ENCODE measurements around the gene SNTG2. TPM values are rescaled to one million over a fixed set of nuclear protein-coding genes. Genes with fewer than 3 reads are reported as not detected.

SNTG2 gene
- total RNA-seq, 1 experiment from 2014 or later = 20.5 TPM

- TF ChIP-seq NR3C1 (CRISPR knock-in tag; conservative IDR thresholded peaks at IDR 0.05; ENCODE audit: low read depth) (no peak), PRRX2 (CRISPR knock-in tag; IDR thresholded peaks at IDR 0.05) (no peak), OVOL2 (CRISPR knock-in tag; IDR thresholded peaks at IDR 0.05; ENCODE audit: borderline replicate concordance) (no peak), KAT7 (CRISPR knock-in tag; IDR thresholded peaks at IDR 0.05; ENCODE audit: borderline replicate concordance) (no peak), NR1H2 (CRISPR knock-in tag; IDR thresholded peaks at IDR 0.05) (no peak), ZNF317 (CRISPR knock-in tag; IDR thresholded peaks at IDR 0.05; ENCODE audit: borderline replicate concordance, low read depth) (no peak), ZNF232 (CRISPR knock-in tag; IDR thresholded peaks at IDR 0.05) (no peak)
- TF ChIP-seq, protein P1, sequence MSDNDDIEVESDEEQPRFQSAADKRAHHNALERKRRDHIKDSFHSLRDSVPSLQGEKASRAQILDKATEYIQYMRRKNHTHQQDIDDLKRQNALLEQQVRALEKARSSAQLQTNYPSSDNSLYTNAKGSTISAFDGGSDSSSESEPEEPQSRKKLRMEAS (CRISPR knock-in tag; IDR thresholded peaks at IDR 0.05) = no peak
Measured at GRCh38 chr2:1310202-1310601, 359.6 kb downstream of the SNTG2 start (continued).

GRCh38 chr2:1310866-1311265 lies 360.2 kb downstream of the SNTG2 start:
- TF ChIP-seq, protein P2, sequence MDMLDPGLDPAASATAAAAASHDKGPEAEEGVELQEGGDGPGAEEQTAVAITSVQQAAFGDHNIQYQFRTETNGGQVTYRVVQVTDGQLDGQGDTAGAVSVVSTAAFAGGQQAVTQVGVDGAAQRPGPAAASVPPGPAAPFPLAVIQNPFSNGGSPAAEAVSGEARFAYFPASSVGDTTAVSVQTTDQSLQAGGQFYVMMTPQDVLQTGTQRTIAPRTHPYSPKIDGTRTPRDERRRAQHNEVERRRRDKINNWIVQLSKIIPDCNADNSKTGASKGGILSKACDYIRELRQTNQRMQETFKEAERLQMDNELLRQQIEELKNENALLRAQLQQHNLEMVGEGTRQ (CRISPR knock-in tag; IDR thresholded peaks at IDR 0.05) = no peak
- TF ChIP-seq, protein P3, sequence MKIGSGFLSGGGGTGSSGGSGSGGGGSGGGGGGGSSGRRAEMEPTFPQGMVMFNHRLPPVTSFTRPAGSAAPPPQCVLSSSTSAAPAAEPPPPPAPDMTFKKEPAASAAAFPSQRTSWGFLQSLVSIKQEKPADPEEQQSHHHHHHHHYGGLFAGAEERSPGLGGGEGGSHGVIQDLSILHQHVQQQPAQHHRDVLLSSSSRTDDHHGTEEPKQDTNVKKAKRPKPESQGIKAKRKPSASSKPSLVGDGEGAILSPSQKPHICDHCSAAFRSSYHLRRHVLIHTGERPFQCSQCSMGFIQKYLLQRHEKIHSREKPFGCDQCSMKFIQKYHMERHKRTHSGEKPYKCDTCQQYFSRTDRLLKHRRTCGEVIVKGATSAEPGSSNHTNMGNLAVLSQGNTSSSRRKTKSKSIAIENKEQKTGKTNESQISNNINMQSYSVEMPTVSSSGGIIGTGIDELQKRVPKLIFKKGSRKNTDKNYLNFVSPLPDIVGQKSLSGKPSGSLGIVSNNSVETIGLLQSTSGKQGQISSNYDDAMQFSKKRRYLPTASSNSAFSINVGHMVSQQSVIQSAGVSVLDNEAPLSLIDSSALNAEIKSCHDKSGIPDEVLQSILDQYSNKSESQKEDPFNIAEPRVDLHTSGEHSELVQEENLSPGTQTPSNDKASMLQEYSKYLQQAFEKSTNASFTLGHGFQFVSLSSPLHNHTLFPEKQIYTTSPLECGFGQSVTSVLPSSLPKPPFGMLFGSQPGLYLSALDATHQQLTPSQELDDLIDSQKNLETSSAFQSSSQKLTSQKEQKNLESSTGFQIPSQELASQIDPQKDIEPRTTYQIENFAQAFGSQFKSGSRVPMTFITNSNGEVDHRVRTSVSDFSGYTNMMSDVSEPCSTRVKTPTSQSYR (CRISPR knock-in tag; IDR thresholded peaks at IDR 0.05) = no peak
- TF ChIP-seq E2F1 (CRISPR knock-in tag; IDR thresholded peaks at IDR 0.05) (no peak), KAT7 (CRISPR knock-in tag; IDR thresholded peaks at IDR 0.05; ENCODE audit: borderline replicate concordance) (no peak), GTF2I (CRISPR knock-in tag; conservative IDR thresholded peaks at IDR 0.05) (no peak), ZNF263 (CRISPR knock-in tag; IDR thresholded peaks at IDR 0.05; ENCODE audit: low read depth) (no peak)
- TF ChIP-seq, protein P4, sequence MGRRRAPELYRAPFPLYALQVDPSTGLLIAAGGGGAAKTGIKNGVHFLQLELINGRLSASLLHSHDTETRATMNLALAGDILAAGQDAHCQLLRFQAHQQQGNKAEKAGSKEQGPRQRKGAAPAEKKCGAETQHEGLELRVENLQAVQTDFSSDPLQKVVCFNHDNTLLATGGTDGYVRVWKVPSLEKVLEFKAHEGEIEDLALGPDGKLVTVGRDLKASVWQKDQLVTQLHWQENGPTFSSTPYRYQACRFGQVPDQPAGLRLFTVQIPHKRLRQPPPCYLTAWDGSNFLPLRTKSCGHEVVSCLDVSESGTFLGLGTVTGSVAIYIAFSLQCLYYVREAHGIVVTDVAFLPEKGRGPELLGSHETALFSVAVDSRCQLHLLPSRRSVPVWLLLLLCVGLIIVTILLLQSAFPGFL (CRISPR knock-in tag; IDR thresholded peaks at IDR 0.05; ENCODE audit: borderline replicate concordance) = no peak
- no peak overlapping the region for H3K4me3 Mint-ChIP-seq

GRCh38 chr2:1313240-1313924 lies 362.7 kb downstream of the SNTG2 start:
- Mint-ChIP-seq H3K4me1 (peaks cover 21% of the 10 kb centered on the region), H3K27ac (no peak overlapping the region), H3K4me3 (no peak overlapping the region), H3K9me3 (peaks cover 9% of the 10 kb centered on the region), H3K27me3 (ENCODE audit: low read depth) (no peaks in the 10 kb centered on the region), H3K36me3 (peaks cover 6% of the 10 kb centered on the region; the same call in 1 of the 2 replicates)
- no peak for ATAC-seq
- no peak for DNase-seq (ENCODE audit: low spot score)
- ChIA-PET CTCF (interaction anchor here (1.4 kb wide), 1 partner anchor 233 kb away, joined by 3 read pairs; no protein-coding TSS in a partner anchor), POLR2A (no interaction called here)
- TF ChIP-seq, protein P4 (CRISPR knock-in tag; IDR thresholded peaks at IDR 0.05; ENCODE audit: borderline replicate concordance) = no peak
- TF ChIP-seq RELA (CRISPR knock-in tag; IDR thresholded peaks at IDR 0.05; ENCODE audit: borderline replicate concordance) (no peak), SOX15 (CRISPR knock-in tag; IDR thresholded peaks at IDR 0.05) (no peak), FOXP1 (CRISPR knock-in tag; IDR thresholded peaks at IDR 0.05; ENCODE audit: borderline replicate concordance) (no peak), NR2C2 (CRISPR knock-in tag; IDR thresholded peaks at IDR 0.05) (no peak), GABPB1 (CRISPR knock-in tag; IDR thresholded peaks at IDR 0.05) (no peak), ELF4 (CRISPR knock-in tag; IDR thresholded peaks at IDR 0.05; ENCODE audit: low read depth) (no peak), OVOL2 (CRISPR knock-in tag; IDR thresholded peaks at IDR 0.05; ENCODE audit: borderline replicate concordance) (no peak)
- TF ChIP-seq, protein P5, sequence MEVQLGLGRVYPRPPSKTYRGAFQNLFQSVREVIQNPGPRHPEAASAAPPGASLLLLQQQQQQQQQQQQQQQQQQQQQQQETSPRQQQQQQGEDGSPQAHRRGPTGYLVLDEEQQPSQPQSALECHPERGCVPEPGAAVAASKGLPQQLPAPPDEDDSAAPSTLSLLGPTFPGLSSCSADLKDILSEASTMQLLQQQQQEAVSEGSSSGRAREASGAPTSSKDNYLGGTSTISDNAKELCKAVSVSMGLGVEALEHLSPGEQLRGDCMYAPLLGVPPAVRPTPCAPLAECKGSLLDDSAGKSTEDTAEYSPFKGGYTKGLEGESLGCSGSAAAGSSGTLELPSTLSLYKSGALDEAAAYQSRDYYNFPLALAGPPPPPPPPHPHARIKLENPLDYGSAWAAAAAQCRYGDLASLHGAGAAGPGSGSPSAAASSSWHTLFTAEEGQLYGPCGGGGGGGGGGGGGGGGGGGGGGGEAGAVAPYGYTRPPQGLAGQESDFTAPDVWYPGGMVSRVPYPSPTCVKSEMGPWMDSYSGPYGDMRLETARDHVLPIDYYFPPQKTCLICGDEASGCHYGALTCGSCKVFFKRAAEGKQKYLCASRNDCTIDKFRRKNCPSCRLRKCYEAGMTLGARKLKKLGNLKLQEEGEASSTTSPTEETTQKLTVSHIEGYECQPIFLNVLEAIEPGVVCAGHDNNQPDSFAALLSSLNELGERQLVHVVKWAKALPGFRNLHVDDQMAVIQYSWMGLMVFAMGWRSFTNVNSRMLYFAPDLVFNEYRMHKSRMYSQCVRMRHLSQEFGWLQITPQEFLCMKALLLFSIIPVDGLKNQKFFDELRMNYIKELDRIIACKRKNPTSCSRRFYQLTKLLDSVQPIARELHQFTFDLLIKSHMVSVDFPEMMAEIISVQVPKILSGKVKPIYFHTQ (CRISPR knock-in tag; IDR thresholded peaks at IDR 0.05) = no peak

More at GRCh38 chr2:1310866-1311265, 360.2 kb downstream of the SNTG2 start:
- Mint-ChIP-seq H3K36me3 (peaks cover 9% of the 10 kb centered on the region), H3K27ac (no peak overlapping the region), H3K4me1 (peaks cover 19% of the 10 kb centered on the region), H3K27me3 (ENCODE audit: low read depth) (no peaks in the 10 kb centered on the region), H3K9me3 (peaks cover 6% of the 10 kb centered on the region; the same call in 1 of the 2 replicates)
- ChIA-PET POLR2A (no interaction called here), CTCF (no interaction called here)
- ATAC-seq (no peak), DNase-seq (ENCODE audit: low spot score) (no peak)
